HG03039 (cell line): ENCODE data around the gene DISP2.

Experiments
- ATAC-seq: cut with Tn5 transposase; IDR thresholded peaks from one replicate; pipeline ENCODE4 v1.9.1; 2021; ENCODE audit warnings: mild to moderate bottlenecking, moderate library complexity; ENCODE audit not compliant: unreplicated experiment

Gene DISP2

GRCh38 chr15:40382580-40383456 lies 24.8 kb downstream of the DISP2 start, which contains the start of gene KNSTRN:
TSS of gene KNSTRN (plus strand) at chr15:40382721. CDS start at chr15:40382836, 115 bp downstream.
- peak; percentile 90 for ATAC-seq

- no peak for ATAC-seq
Observed at GRCh38 chr15:40386480-40386879, 28.5 kb downstream of the DISP2 start.

- ATAC-seq: no peak
Observed at GRCh38 chr15:40388941-40389823, 31.2 kb downstream of the DISP2 start.

- no peak for ATAC-seq
Observed at GRCh38 chr15:40389824-40390595, 32.0 kb downstream of the DISP2 start.

- ATAC-seq: no peak
Observed at GRCh38 chr15:40392986-40393948, 35.2 kb downstream of the DISP2 start.

- ATAC-seq: no peak
Observed at GRCh38 chr15:40397688-40398412, 39.8 kb downstream of the DISP2 start.

GRCh38 chr15:40398413-40398873 lies 40.4 kb downstream of the DISP2 start:
- peak; percentile 41 for ATAC-seq

- ATAC-seq: no peak
Observed at GRCh38 chr15:40399370-40399769, 41.4 kb downstream of the DISP2 start.

- peak; percentile 79 for ATAC-seq
Observed at GRCh38 chr15:40405501-40406381, 47.7 kb downstream of the DISP2 start, which contains the start of gene IVD. TSS of gene IVD (plus strand) at chr15:40405795. CDS start at chr15:40405828, 33 bp downstream.

- ATAC-seq: peak; percentile 52
Observed at GRCh38 chr15:40407330-40407990, 49.4 kb downstream of the DISP2 start.

GRCh38 chr15:40409366-40409765 lies 51.3 kb downstream of the DISP2 start:
- no peak for ATAC-seq

GRCh38 chr15:40410476-40410875 lies 52.5 kb downstream of the DISP2 start:
- no peak for ATAC-seq

- ATAC-seq: no peak
Observed at GRCh38 chr15:40412095-40412759, 54.2 kb downstream of the DISP2 start.

- ATAC-seq: no peak
Observed at GRCh38 chr15:40413036-40413435, 55.0 kb downstream of the DISP2 start.

- ATAC-seq: no peak
Observed at GRCh38 chr15:40414816-40415215, 56.8 kb downstream of the DISP2 start.

- ATAC-seq: no peak
Observed at GRCh38 chr15:40415226-40415625, 57.2 kb downstream of the DISP2 start.

- no peak for ATAC-seq
Observed at GRCh38 chr15:40416056-40416455, 58.0 kb downstream of the DISP2 start.
